LNCAP (cell line): ENCODE data around the gene CADM4.

Experiments
- CTCF ChIP-seq: fragments of 450-650 bp; IDR thresholded peaks from 2 replicates; pipeline ENCODE4 v1.5.1; 2017; ENCODE audit warnings: mild to moderate bottlenecking

Gene CADM4

GRCh38 chr19:43578787-43579186 lies 60.9 kb downstream of the CADM4 start:
- TF ChIP-seq CTCF = no peak

GRCh38 chr19:43575955-43576878 lies 63.4 kb downstream of the CADM4 start:
- TF ChIP-seq CTCF = no peak

- TF ChIP-seq CTCF = no peak
These were observed 64.3 kb downstream of the CADM4 start, which contains the start of the genes PINLYP and XRCC1 for GRCh38 chr19:43575156-43575950. PINLYP (plus strand) TSS chr19:43575801; CDS start chr19:43577192, 1,391 bp downstream. XRCC1 (minus strand) TSS chr19:43575527; CDS start chr19:43575458, 69 bp downstream.

- TF ChIP-seq CTCF = no peak
These were observed 65.1 kb downstream of the CADM4 start for GRCh38 chr19:43574424-43575155.
